IPS DF 4.7 (cell line): ENCODE results near the gene OGFR.

Source experiments
- DNase-seq: peaks from one replicate; pipeline ENCODE4 v3.0.0-alpha.2; 2013; ENCODE audit warnings: low spot score; ENCODE audit errors: extremely low read depth

The OGFR gene

DNA sequence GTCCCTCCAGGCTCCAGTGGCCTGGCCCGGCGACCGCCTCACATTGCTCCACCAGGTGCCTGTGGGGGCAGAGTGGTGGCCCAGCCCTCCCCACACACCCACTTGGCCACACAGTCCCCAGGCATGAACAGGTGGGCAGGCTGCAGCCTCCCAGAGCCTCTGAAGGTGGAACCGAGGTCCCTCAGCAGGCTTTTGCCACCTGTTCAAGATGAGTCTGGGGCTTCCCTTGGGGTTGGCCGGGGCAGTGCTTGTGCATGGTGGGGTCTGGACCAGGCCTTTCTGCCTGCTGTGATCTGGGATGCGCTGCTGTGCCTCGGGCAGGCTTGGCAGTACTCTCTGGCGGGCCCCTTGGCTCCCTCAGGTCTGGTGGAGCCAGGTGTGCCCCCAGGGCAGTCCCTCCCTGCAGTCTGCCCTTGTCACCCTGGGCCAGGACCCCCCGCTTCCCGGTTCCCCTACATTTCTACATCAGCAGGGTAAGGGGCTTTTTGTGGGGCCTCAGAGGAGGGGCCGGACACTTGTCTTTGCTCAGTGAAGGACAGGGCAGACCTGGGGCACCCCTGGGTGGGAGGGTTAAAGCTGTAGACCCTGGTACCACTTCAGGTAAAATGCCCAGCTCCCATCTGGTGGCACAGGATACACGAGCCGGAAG lies 9.5 kb downstream of the OGFR start:
- DNase-seq = no peak

GRCh38 chr20:62814709-62815065 lies 10.1 kb downstream of the OGFR start:
- no peak for DNase-seq

- no peak for DNase-seq
Measured at GRCh38 chr20:62815066-62815991, 10.7 kb downstream of the OGFR start.

DNA sequence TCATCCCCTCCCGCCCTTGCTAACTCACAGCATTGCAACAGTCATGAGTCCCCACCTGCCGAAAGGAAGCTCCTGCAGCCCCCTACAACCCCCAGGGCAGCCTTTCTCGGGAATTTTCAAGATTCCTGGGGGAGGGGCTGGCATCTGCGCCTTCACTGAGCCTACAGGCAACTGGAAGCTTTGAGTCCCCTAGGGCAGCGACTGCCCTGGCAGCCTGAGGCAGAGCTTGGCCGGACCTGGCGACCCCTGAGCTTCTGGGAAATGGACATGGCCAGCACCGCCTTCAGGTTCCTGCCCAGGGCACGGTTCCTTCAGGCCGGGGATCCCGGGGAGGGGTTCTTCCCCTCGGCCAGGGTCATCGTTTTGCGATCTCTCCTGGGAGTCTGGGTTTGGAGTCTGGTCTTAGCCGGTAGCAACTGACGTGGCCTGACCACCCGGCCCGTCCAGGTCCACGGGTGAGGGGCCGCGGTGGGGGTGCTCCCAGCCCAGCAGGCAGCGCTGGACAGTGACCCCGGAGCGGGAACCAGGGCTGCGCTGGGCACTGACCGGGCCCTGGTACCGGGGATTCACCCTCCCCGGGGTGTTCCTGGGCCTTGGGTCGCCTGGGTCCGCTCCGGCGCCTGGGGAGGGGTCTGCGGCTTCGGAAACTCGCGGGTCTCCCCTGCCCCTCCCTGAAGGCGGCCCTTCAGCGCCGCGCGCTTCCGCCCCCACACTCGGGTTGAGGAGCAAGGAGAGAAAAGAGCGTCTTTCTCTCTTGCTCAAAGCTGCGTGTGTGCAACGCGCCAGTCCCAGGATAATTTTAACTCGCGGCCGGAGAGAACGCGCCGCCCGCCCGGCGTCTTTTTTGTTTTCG lies 11.6 kb downstream of the OGFR start:
- no peak for DNase-seq

DNA sequence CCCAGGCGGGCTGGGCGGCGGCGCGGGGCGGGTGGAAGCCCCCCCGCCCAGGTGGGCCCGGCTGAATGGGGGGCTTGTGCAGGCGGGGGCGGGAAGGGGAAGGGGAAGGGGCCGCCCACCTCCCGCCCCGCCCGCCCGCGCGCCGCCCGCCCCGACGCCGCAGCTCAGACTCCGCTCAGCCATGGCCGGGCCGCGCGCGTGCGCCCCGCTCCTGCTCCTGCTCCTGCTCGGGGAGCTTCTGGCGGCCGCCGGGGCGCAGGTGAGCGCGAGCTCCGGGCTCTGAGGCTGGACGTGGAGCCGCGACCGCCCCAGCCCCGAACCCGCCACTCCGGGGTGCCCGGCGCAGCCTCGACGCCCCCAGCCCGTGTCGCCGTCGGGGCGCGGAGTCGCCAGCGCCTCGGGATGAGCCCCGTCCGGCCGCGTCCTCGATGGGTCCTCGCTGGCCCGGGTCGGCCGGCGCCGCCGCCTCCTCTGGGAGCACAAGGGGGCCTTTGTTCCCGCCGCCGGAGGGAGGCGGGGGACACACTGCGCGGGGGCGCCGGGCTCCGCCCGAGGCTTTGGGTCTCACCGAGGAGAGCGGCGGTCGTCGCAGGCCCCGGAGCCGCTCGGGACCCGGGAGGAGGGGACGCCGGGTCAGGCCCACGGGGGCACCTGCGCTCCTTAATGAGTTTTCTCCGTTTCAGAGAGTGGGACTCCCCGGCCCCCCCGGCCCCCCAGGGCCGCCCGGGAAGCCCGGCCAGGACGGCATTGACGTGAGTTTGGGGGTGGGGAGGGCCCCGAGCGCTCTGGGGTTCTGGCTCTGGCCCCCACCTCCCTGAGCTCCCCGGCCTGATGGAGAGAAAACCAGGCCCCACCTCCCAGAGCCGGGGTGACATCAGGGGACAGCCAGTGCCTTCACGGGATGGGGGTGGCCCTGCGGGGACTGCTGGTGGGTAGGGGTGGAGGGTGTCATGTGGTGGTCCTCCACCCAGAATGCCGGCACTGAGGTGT lies 12.5 kb downstream of the OGFR start, which contains the start of gene COL9A3:
Gene COL9A3 (plus strand): TSS at position 167 of the 990 bp plus-strand sequence. CDS start 15 bp downstream, at position 182.
- DNase-seq = no peak

DNA sequence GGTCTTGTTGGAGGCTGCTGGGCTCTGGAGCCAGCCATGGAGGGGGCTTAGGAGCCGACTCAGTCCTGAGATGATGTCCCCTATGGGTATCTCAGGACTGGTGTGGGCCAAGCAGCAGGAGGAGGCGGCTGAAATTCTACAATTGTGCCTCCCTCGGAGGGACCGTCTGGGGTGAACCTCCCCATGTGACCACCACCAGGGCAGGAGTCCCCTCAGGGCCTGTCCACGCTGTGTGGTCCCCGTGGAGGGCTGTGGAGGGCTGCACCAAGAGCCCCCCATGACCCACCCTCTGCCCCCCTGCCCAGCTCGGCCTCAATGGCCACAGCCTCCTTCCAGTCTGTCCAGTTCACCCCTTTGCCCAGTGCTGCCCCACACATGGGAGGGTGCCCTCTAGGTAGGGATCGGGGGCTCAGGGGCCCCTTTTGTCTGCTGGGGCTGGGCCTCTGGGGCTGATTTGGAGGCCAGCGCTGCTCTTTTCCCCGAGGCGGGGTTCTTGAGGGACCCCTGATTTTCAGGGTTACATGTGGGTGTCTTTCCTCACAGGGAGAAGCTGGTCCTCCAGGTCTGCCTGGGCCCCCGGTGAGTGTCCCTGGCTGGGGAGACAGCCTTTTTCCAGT lies 13.4 kb downstream of the OGFR start:
- DNase-seq = no peak

DNA sequence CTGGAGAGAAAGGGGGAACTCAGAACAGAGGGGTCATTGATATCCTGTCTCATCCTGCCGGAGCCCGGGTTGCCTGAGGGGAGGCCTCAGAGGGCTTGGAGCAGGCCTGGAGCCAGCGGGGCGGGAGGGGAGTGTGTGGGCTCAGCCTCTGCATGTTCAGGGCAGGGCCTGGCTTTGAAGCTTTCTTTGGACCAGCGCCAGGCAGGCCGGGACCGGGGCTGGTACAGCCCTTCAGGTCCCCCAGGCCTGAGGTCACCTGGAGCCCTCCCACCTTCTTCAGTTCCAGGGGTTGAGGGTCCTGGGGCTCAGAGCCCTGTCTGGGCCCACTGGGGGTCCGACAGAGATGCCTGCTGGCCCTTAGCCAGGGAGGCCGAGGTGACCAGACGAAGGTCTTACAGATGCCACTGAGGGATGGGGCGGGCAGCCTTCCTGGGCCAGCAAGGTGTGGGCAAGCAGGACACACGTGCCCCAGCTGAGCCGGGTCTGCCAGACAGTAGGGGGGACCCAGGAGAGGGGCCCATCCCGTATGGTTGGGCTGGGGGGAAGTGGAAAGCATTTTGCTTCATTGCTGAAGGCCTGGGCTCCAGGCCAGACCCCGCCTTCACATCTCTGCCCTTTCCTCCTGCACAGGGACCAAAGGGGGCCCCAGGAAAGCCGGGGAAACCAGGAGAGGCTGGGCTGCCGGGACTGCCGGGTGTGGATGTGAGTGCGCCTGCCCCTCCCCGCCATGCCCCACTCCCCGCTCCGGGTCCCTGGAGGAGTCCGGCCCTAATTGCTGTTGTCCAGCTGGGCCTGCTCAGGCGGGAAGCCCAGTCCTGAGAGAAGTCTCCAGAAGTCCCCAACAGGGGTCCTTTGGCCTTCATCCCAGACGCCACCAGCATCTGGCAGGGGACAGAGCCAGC lies 14.2 kb downstream of the OGFR start:
- DNase-seq = no peak

DNA sequence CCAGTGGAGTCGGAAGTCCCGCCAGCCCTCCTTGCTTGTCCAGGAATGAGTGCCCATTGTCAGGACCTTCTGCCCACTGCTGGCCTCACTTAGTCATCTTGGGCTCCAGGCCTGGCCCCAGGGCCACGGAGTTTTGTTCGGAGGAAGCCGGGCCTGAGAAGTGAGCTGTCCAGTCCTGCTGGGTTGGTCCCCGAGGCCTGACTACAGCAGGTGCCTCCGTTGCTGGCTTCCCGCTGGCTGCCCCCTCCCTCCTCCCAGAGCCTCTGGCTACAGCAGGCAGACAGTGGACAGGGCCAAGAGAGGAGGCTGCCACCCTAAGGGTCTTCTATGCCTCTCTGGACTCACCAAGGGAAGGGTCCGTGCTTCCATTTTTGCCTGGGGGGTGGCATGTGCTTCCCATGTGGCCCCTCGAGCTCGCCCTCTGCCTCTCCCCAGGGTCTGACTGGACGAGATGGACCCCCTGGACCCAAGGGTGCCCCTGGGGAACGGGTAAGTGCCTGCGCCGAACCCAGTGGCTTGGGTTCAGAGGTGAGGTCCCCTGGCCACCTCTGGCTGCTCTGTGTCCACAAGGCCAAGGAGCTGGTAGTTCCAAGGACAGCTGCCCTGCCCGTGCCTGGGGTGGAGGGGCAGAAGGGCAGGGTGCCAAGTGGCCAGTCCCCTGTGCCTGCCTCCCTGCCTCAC lies 15.0 kb downstream of the OGFR start:
- DNase-seq = no peak

- DNase-seq = no peak
Measured at GRCh38 chr20:62820208-62820961, 15.8 kb downstream of the OGFR start.

DNA sequence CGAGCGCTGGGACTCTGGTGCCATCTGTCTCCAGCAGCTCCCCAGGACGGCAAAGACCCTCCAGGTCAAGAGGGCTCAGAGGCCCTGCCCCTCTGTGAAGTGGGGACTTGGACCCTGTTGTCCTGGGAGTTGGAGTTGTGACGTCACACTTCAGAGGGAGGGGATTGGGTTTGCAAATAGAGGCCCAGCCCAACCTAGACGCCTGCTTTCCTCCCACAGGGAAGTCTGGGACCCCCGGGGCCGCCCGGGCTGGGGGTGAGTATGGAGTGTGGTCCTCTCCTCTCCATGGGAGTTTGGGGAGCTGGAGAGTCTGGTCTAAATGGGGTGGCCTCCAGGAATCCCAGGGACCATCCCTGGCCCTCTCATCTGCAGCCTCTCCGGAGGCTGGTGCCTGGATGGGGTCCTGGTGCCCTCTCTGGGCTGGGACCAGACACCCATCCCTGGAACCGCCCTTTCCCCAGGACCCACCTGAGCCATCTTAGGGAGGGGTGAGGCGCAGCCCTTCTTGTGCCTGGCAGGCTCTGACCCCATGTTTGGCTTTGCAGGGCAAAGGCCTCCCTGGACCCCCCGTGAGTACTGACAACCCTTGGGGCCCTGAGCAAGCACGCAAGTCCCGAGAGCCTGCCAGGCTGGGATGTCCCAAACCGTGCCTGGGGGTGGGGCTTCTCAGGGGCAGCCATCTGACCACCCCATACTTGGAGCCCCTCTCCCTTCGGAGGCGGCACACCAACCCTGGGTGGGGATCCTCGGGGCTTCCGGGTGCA lies 16.5 kb downstream of the OGFR start:
- no peak for DNase-seq

DNA sequence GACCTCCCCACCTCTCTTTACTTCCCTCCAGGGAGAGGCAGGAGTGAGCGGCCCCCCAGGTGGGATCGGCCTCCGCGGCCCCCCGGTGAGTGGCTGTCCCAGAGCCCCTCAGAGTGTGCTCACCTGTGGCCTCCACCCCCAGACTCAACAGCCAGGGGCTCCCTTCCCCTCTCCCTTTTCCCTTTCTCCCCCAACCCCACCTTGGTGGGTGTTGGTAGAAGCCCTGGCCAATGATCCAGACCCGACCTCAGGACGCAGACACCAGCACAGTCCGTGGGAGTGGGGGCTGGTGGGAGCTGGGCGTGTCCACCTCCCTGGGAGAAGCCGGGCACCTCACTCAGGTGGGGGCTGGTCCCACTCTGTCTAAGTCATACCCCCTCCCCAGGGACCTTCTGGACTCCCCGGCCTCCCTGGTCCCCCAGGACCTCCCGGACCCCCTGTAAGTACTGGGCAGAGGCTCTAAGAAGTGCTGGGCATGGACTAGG lies 17.1 kb downstream of the OGFR start:
- DNase-seq = no peak

- no peak for DNase-seq
Measured at GRCh38 chr20:62822239-62822787, 17.7 kb downstream of the OGFR start.

DNA sequence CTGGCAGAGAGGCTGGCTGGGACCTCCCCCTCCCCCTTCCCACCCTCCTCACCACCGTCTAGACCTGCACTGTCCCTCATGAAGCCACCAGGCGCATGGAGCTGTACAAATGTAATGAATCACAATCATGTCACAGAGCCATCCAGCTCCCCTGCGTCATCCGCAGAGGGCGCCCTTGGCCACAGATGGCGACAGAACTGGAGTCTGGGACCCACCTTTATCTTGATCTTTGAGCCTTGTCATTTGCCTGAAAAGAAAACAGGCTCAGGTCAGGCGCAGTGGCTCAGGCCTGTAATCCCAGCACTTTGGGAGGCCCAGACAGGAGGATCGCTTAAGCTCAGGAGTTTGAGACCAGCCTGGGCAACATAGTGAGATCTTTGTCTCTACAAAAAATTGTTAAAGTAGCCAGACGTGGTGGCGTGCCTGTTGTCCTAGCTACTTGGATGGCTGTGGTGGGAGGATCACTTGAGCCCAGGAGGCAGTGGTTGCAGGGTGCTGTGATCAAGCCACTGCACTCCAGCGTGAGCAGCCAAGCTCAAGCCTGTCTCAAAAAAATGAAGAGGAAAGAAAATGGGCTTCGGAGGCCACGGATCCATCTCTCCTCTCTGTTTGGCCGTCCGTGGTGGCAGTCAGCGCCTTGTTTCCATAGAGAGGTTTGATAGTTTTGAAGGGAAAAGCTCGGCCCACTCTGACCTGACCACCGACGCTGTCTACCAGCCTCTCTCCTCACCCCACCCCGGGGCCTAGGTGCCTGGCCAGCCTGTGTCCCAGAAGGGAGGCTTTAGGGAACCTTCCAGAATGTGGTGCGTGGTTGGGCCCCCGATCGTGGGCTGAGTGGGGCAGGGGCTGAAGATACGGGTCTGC lies 18.4 kb downstream of the OGFR start:
- DNase-seq = no peak

DNA sequence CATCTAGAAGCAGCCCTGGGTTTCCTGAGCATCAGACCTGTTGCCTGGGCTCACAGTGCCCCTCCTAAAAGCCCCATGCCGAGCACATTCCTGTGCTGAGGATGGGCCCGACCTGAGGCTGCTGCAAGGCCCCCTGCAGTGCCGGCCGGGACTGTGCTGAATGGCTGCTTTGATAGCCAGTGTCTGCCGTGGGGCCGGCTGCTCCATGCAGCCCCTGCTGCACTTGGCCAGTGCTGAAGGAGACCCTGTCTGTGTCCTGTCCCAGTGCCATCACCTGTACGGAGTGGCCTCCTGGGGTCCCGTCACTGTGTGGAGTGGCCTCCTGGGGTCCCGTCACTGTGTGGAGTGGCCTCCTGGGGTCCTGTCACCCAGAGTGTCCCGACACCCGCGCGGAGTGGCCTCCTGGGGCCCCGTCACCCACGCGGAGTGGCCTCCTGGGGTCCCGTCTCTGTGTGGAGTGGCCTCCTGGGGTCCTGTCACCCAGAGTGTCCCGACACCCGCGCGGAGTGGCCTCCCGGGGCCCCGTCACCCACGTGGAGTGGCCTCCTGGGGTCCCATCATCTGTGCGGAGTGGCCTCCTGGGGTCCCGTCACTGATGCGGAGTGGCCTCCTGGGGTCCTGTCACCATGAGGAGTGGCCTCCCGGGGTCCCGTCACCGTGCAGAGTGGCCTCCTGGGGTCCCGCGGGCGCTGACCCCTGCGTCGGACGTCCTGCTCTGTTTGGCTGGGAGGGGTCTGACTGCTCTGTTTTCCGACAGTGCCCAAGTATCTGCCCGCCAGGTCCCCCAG lies 19.2 kb downstream of the OGFR start:
- DNase-seq = no peak
